GDM1 (cell line): Measurements from ENCODE around the gene METTL21C.

Experiments
- DNase-seq: peaks from one replicate; lab custom pipeline; 2025; lab: John Stamatoyannopoulos, UW

Gene METTL21C

DNA sequence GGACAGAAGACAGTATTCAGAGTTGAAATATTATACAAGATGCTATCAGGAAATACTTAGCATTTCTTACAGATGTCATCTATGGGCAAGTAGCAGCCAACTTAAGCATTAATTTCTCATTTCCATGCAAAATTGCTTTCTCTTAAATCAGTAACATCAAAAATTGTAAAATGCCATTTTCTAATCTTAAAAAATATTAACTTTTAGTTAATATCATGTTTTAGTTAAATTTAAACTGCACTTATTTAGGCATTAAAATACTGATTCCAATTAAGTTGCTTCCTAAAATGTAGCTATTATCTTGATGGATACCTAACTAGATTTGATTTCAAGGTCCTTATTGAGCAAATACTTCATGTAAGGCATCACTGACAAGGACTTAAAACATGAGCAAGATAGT lies 27.8 kb downstream of the METTL21C start:
- no peak for DNase-seq

DNA sequence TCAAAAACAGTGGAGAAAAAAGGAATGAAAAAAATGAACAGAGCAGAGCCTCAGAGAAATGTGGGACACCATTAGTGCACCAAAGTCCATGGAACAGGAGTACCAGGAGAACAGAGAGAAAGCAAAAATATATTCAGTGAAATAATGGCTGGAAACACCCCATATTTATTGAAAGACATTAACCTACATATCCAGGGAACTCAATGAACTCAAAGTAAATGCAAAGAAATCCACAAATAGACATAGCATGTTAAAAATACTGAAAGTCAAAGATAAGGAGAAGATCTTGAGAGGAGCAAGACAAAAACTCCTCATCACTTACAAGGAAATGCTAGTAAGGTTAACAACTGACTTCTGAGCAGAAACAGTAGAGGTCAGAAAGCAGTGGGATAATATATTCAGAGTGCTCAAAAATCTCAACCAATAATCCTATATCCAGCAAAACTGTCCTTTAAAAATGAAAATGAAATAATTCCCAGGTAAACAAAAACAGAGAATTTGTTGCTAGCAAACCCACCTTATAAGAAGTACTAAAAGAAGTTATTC lies 35.6 kb downstream of the METTL21C start:
- no peak for DNase-seq

DNA sequence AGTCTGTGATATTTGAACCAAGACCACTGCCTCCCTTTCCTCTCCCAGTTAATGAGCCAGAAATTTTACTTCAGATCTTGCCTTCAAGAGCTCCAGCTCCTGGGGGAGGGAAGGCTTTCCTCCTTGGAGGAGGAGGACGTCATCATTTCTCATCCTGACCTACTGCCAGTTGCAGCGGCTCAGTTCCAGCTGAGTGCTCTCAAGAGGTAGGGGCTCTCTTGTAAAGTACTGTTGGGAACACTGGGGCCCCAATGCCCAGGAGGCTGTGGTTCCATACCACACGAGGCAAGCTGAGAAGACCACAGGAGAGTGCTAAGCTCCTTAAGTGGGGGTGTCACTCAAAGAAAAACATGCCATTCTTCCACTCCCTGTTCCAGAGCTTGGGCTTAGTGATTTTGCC lies 36.2 kb downstream of the METTL21C start:
- DNase-seq: no peak

DNA sequence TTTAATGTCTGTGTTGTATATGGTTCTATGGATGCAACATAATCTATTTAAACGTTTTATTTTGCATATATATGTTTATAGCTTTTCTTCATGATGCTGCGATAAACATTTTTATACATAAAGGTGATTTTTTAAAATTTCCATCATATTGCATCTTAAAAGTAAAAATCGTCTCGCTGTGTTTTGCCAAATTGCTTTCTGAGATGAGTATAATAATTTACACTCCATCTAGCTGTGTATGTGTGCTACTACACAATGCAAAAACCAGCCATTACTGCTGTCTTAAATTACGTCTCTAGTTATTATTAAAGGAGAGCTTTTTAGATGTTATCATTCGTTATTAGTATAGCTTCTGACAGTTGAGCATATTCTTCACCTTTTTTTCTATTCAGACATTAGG lies 37.2 kb downstream of the METTL21C start:
- DNase-seq: no peak

DNA sequence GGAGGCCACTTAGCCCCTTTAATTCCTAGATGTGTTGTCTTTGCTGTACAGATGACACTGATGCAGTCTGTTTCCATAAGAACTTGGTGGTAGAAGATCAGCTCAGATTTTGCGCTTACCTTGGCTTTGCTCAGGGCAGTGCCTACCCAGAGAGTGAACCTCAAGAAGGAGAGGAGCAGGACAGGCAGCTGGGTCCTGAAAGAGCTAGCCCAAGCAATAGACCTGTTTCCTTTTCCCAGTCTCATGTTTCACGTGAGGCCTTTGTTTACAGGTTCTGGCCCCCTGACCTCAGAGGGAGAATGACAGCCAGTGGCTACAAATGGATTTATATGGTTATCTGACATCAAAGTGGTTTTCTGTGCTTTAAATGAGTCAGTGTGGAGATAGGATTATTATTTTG lies 40.1 kb downstream of the METTL21C start:
- no peak for DNase-seq

DNA sequence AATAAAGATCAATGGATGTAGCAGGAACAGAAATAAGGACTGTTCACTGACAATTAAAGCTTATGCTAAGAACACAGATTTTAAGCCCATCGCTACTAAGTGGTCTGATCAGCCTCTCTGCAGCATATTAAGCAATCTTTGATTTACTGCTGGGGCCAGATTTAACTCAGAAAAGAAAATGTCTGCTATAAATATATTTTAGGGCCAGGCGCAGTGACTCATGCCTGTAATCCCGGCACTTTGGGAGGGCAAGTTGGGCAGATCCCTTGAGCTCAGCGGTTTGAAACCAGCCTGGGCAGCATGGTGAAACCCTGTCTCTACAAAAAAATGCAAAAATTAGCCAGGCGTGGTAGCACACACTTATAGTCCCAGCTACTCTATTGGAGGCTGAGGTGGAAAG lies 43.0 kb downstream of the METTL21C start:
- no peak for DNase-seq

DNA sequence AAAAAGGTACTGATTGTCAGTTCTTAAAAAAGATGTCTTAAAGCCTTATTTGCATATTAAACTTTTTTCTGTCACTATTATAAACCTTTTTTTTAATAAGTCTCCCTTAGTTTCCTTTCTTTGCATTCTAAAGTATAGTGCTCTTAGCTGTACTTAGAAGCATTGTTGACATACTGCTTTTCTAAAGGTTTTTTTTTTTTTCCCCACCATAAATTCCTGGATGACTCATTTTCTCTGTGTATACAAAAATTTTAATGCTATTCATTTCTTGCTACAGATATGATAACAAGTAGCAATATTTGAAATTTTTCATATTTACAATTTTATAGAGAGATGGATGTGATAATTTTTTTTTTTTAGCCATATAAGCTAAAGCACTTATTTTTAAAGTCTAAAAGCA lies 43.5 kb downstream of the METTL21C start:
- DNase-seq: no peak

DNA sequence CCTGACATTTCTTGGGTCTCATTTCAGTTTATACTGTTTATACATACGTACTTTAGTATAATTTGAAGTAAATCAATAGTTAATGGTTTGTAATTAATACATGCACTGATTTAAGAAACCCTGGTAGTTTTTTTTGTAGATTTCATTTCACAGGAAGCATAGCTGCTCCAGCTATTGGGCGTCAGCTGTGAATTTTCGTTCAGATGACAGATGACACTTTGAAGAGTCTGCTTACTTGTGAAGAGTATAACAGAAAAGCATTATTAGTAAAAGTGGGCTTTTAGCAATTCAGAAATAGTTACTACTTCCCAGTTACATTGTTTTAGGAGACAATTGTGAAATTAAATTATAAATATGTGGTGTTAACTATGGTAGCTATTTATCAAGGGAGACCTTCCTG lies 44.4 kb downstream of the METTL21C start:
- DNase-seq: no peak

DNA sequence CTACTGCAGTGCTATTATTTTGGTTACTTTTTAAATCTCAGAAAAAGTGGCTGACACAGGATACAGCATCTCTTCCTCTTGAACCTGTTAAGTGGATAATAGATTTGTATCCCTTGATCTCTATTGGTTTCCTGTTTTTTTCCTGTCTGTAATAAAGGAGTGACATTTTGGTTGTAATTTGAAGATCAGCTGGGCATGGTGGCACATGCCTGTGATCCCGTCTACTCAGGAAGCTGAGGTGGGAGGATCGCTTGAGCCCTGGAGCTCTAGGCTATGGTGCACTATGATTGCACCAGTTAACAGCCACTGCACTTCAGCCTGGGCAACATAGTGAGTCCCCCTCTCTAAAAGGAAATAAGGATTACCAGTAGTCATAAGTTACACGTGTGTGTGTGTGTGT lies 46.8 kb downstream of the METTL21C start:
- no peak for DNase-seq

DNA sequence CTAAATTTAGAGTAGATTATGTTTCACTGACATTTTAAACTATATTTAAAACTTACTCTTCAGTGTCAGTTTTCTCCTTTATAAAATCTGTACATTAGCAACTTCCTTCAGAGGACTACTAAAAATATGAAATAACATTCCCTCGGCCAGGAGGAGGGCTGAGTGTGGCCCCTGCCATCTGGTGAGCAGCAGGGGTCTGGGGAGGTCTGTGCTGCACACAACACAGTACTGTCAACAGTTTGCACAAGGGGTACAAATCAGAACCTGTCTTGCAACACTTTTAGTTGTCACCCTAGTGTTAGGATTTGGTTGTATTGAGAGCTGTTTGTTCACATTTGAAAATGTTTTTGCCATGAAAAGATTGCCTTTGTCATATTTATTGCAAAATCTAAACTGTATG lies 49.1 kb downstream of the METTL21C start:
- DNase-seq: no peak

DNA sequence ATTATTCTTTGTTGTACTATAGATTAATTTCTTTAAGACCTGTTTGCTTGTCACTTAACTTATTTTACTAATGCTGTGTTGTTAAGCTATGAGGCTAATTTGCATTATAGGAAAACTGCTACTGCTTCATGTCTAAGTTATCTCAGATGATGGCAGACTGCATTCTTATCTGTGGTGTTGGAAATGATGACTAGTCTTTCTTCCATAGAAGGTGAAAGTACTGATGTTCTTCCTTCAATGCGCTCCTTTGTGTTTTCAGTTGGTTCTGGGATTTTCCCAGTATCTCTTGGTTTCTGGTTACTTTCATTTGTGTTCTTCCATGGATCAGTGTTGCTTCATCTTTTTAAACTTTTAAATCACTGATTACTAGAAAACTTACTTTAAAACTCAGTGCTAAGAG lies 51.2 kb downstream of the METTL21C start:
- DNase-seq: no peak

DNA sequence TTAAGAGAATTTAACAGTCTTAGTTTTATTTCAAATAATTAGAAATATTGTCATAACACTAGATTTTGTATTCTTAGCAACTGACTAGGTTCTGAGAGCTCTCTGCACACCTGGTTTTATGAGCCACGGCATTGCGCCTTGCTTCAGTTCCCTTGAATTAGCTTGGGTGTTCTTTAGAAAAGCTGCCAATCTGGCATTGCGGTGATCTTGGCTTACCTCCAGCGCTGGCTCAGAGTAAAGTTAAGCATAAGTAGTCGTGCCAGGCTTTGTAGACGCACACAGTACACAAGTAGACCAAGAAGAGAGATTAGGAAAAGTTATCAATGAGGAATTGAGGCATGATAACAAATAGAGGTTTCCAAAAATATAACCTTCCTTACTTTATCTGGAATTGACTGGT lies 52.4 kb downstream of the METTL21C start:
- no peak for DNase-seq

DNA sequence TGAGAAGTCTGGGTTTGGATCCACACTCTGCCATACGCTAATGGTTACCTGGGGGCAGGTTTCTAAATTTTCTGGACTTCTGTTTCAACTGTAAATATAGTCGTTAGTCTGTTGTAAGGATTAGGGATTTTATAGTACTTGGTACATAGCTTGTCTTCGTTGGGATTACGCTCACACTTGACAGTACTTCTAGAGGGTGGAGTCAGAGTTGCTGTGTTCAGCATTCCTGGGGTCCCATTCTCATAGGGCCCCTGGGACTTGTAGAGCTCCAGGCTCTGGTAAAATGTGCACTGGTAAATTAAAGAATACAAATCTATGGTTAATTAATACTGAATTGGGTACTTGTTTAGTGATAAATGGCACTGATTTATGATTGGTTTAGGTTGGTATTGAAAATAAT lies 52.8 kb downstream of the METTL21C start:
- no peak for DNase-seq

DNA sequence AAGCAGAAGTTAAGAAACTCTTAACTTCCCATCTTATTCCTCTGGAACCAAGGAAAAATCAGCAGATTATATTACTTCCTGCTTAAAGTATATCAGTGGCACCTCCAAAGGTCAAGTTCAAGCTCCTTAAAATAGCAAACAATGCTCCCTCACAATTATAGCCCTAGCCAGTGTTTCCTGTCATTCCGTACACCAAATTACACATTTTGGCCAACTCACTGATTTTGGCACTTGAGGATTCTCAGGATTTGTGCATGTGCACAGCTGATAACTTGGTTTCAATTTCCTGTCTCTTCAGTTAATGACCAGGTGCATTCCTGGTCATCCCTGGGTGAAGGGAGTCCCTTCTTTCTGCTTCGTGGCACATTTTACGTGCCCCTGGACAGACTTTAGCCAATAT lies 56.1 kb downstream of the METTL21C start:
- no peak for DNase-seq
